SK-N-SH (cell line): ENCODE results near the gene CCDC24. TPM values are rescaled to one million over a fixed set of nuclear protein-coding genes. Genes with fewer than 3 reads are reported as not detected.

Source experiments
- CTCF ChIA-PET: fragments of 300-600, 350-600 bp; formaldehyde crosslinking; extraction: SDS; loops from one replicate; lab custom pipeline; 2021; lab: Yijun Ruan, JAX
- POLR2A ChIA-PET: fragments of 350-600 bp; sonication (Branson Sonifier 250); formaldehyde crosslinking; extraction: SDS; loops from one replicate; lab custom pipeline; 2020; ENCODE audit warnings: antibody characterized with exemption, inconsistent platforms; lab: Yijun Ruan, JAX
- DNase-seq: peaks from one replicate; pipeline ENCODE4 v3.0.0; 2012
- H2AFZ ChIP-seq: fragments of 200-600 bp; sonication (generic); 2 replicates; pipeline ENCODE4 v1.8.1; 2016; ENCODE audit warnings: antibody characterized with exemption, mild to moderate bottlenecking, low read depth
- H3F3A ChIP-seq: fragments of 200-600 bp; sonication (generic); replicated peaks from 2 replicates; pipeline ENCODE3; 2016; ENCODE audit warnings: antibody characterized with exemption, mild to moderate bottlenecking; ENCODE audit not compliant: insufficient read depth
- H3K27ac ChIP-seq, 2 experiments: fragments of 200-500 bp in 1 of 2; fragments of 200-600 bp in 1 of 2; sonication (Bioruptor generic) in 1 of 2; sonication (generic), shearing (Covaris generic) in 1 of 2; 2 replicates each; pipeline versions ENCODE4 v1.5.1 to v1.6.1; 2014 to 2016; ENCODE audit warnings: low read depth in 2 of 2, inconsistent platforms in 1 of 2, low read length in 1 of 2, mild to moderate bottlenecking in 1 of 2, mixed read lengths in 1 of 2
- H3K27me3 ChIP-seq: fragments of 200-600 bp; sonication (generic), shearing (Covaris generic); 2 replicates; pipeline ENCODE4 v1.6.1; 2016; ENCODE audit warnings: mixed run types; ENCODE audit not compliant: insufficient read depth
- H3K36me3 ChIP-seq, 2 experiments: fragments of 200-500 bp in 1 of 2; fragments of 200-600 bp in 1 of 2; sonication (Bioruptor generic) in 1 of 2; sonication (generic) in 1 of 2; replicated peaks in 1 of 2; 2 replicates each; pipeline versions ENCODE3 to v1.5.1; 2014 to 2016; ENCODE audit warnings: low read length in 1 of 2, mild to moderate bottlenecking in 1 of 2; ENCODE audit not compliant: insufficient read depth in 2 of 2, control insufficient read depth in 1 of 2
- H3K4me1 ChIP-seq, 2 experiments: fragments of 200-500 bp in 1 of 2; fragments of 200-600 bp in 1 of 2; sonication (Bioruptor generic) in 1 of 2; sonication (generic), shearing (Covaris generic) in 1 of 2; 2 replicates each; pipeline versions ENCODE4 v1.5.1 to v1.6.1; 2014 to 2016; ENCODE audit warnings: low read depth in 1 of 2, low read length in 1 of 2, mixed run types in 1 of 2; ENCODE audit not compliant: insufficient read depth in 2 of 2, control insufficient read depth in 1 of 2
- H3K4me2 ChIP-seq: fragments of 200-600 bp; sonication (generic), shearing (Covaris generic); 2 replicates; pipeline ENCODE4 v1.6.1; 2017; ENCODE audit warnings: mixed run types
- H3K4me3 ChIP-seq, 2 experiments: fragments of 200-500 bp in 1 of 2; fragments of 200-600 bp in 1 of 2; sonication (Bioruptor generic) in 1 of 2; sonication (generic), shearing (Covaris generic) in 1 of 2; 2 replicates each; pipeline versions ENCODE4 v1.5.1 to v1.8.1; 2014 to 2016; ENCODE audit warnings: low read depth in 2 of 2, inconsistent platforms in 1 of 2, low read length in 1 of 2, mild to moderate bottlenecking in 1 of 2, mixed read lengths in 1 of 2, moderate library complexity in 1 of 2
- H3K79me2 ChIP-seq: fragments of 200-600 bp; sonication (generic); 2 replicates; pipeline ENCODE4 v1.8.1; 2017; ENCODE audit warnings: mild to moderate bottlenecking; ENCODE audit not compliant: insufficient read depth
- H3K9ac ChIP-seq: fragments of 200-600 bp; sonication (generic); 2 replicates; pipeline ENCODE4 v1.6.1; 2017; ENCODE audit warnings: mixed run types
- H3K9me2 ChIP-seq: fragments of 200-600 bp; sonication (generic); 2 replicates; pipeline ENCODE4 v1.6.1; 2017; ENCODE audit warnings: mixed run types
- H3K9me3 ChIP-seq: fragments of 200-600 bp; sonication (generic); 2 replicates; pipeline ENCODE4 v1.6.1; 2017; ENCODE audit warnings: mixed run types, mild to moderate bottlenecking, moderate library complexity
- H4K20me1 ChIP-seq: fragments of 200-600 bp; sonication (generic); 2 replicates; pipeline ENCODE4 v1.6.1; 2017; ENCODE audit warnings: mild to moderate bottlenecking, mixed run types; ENCODE audit not compliant: insufficient read depth
- GABPA ChIP-seq: IDR thresholded peaks from 2 replicates; pipeline ENCODE4 v1.4.0; 2012; ENCODE audit warnings: low read depth, mild to moderate bottlenecking
- MEF2A ChIP-seq: IDR thresholded peaks from 2 replicates; pipeline ENCODE4 v1.4.0; 2012; ENCODE audit warnings: low read depth, borderline replicate concordance
- NFIC ChIP-seq: IDR thresholded peaks from 2 replicates; pipeline ENCODE4 v1.4.0; 2012; ENCODE audit warnings: borderline replicate concordance
- POLR2AphosphoS5 ChIP-seq: IDR thresholded peaks from 2 replicates; pipeline ENCODE4 v1.6.1; 2012; ENCODE audit warnings: low read depth, low read length
- RAD21 ChIP-seq: IDR thresholded peaks from 2 replicates; pipeline ENCODE4 v1.6.1; 2012; ENCODE audit warnings: mild to moderate bottlenecking, low read length
- REST ChIP-seq: IDR thresholded peaks from 2 replicates; pipeline ENCODE4 v1.6.1; 2012; ENCODE audit warnings: mild to moderate bottlenecking, low read depth, low read length, moderate library complexity
- RFX5 ChIP-seq: IDR thresholded peaks from 2 replicates; pipeline ENCODE4 v1.6.1; 2012; ENCODE audit warnings: mild to moderate bottlenecking, improper control_type of control experiment, low read length
- SIN3A ChIP-seq: IDR thresholded peaks from 2 replicates; pipeline ENCODE4 v1.6.1; 2012; ENCODE audit warnings: low read depth, mild to moderate bottlenecking, low read length, moderate library complexity, borderline replicate concordance
- SMC3 ChIP-seq: IDR thresholded peaks from 2 replicates; pipeline ENCODE4 v1.6.1; 2012; ENCODE audit warnings: low read depth, low read length, improper control_type of control experiment
- TAF1 ChIP-seq: IDR thresholded peaks from 2 replicates; pipeline ENCODE4 v1.6.1; 2012; ENCODE audit warnings: low read depth, mild to moderate bottlenecking, low read length, moderate library complexity, borderline replicate concordance
- USF1 ChIP-seq: IDR thresholded peaks from 2 replicates; pipeline ENCODE4 v1.4.0; 2012; ENCODE audit warnings: low read depth, borderline replicate concordance
- ZBTB33 ChIP-seq: IDR thresholded peaks from 2 replicates; pipeline ENCODE4 v1.4.0; 2012; ENCODE audit warnings: low read depth, borderline replicate concordance
- WGBS: methylation state at CpG from one replicate; pipeline ENCODE4 v1.1.6; 2017; ENCODE audit warnings: low lambda C conversion rate; 5-methylcytosine and 5-hydroxymethylcytosine counted together
- polyA plus RNA-seq, 3 experiments: library from polyadenylated mRNA; depleted of rRNA; stranded (reverse); fragments of >200 nt; gene quantifications; 2 replicates each; pipeline ENCODE4 v1.2.3, GENCODE V29; 2012
- TF ChIP-seq, protein P1 (sequence below): fragments of 150-350 bp; IDR thresholded peaks from 2 replicates; pipeline ENCODE4 v1.6.1; 2017; ENCODE audit warnings: antibody characterized with exemption, low read length, low read depth, borderline replicate concordance
- TF ChIP-seq, protein P2 (sequence below): fragments of 200-600 bp; sonication (generic); IDR thresholded peaks from 2 replicates; pipeline ENCODE4 v1.6.1; 2017; ENCODE audit warnings: antibody characterized with exemption, mild to moderate bottlenecking, moderate library complexity

CCDC24 gene
- polyA plus RNA-seq, 1 of the 3 experiments (the other 2 are of a cell fraction), result 7.5 TPM

- Histone ChIP-seq H3K36me3 (peaks cover 4 to 7% of the 10 kb centered on the region in 2 experiments), H2AFZ (peak overlapping the region; percentile 87; the same call in 1 of the 2 replicates), H4K20me1 (no peaks in the 10 kb centered on the region), H3K4me2 (peak overlapping the region; percentile 90), H3K9me3 (no peaks in the 10 kb centered on the region), H3K27ac (peak overlapping the region; percentile 75 to 86), H3K4me1 (peaks cover 8 to 37% of the 10 kb centered on the region in 2 experiments; a peak in 3 of 4 replicates), H3K79me2 (no peaks in the 10 kb centered on the region), H3K4me3 (peak overlapping the region; percentile 71 to 75), H3K27me3 (no peaks in the 10 kb centered on the region), H3K9ac (peak overlapping the region; percentile 75), H3K9me2 (no peaks in the 10 kb centered on the region), H3F3A (peaks cover 8% of the 10 kb centered on the region)
- CTCF ChIA-PET, result interaction anchor here (0.9 to 20.6 kb wide), 8 partner anchors 11 to 228 kb away, joined by 3 to 598 read pairs (median 5); partner anchors contain the start of genes ATP6V0B, IPO13 and SLC6A9
- WGBS, result 3% methylated on average over 9 of the region's 10 CpGs
- POLR2A ChIA-PET, result no interaction called here
- TF ChIP-seq USF1 (no peak), MEF2A (no peak), SMC3 (no peak), GABPA (no peak), SIN3A (no peak), ZBTB33 (no peak)
- DNase-seq, result no peak
Measured at GRCh38 chr1:43991200-43991475, 261 bp upstream of the CCDC24 start.

- 81% methylated on average over 11 of the region's 11 CpGs for WGBS
- CTCF ChIA-PET, result interaction anchor here (1.1 to 20.6 kb wide), 11 partner anchors 9 to 286 kb away, joined by 3 to 598 read pairs (median 5); partner anchors contain the start of genes ATP6V0B and SLC6A9
Measured at GRCh38 chr1:43992232-43992995, 1.0 kb downstream of the CCDC24 start.

More at GRCh38 chr1:43992232-43992995, 1.0 kb downstream of the CCDC24 start:
- Histone ChIP-seq H3K4me1 (peaks cover 8 to 48% of the 10 kb centered on the region in 2 experiments), H4K20me1 (no peaks in the 10 kb centered on the region), H3K36me3 (no peaks in the 10 kb centered on the region), H3F3A (peaks cover 8% of the 10 kb centered on the region), H3K27me3 (no peaks in the 10 kb centered on the region), H3K79me2 (no peaks in the 10 kb centered on the region), H3K4me3 (peak overlapping the region; percentile 71 to 75), H3K4me2 (peak overlapping the region; percentile 90), H3K9me2 (no peaks in the 10 kb centered on the region), H2AFZ (peak overlapping the region; percentile 87; the same call in 1 of the 2 replicates), H3K27ac (peak overlapping the region in 1 of 2 experiments; percentile 86; a peak in 1 of 4 replicates), H3K9me3 (no peaks in the 10 kb centered on the region), H3K9ac (peak overlapping the region; percentile 75; the same call in 1 of the 2 replicates)
- POLR2A ChIA-PET, result interaction anchor here (0.7 to 1.2 kb wide), 4 partner anchors 17 to 500 kb away, joined by 3 read pairs; partner anchors contain the start of genes ATP6V0B and SLC6A9
- TF ChIP-seq, protein P1, sequence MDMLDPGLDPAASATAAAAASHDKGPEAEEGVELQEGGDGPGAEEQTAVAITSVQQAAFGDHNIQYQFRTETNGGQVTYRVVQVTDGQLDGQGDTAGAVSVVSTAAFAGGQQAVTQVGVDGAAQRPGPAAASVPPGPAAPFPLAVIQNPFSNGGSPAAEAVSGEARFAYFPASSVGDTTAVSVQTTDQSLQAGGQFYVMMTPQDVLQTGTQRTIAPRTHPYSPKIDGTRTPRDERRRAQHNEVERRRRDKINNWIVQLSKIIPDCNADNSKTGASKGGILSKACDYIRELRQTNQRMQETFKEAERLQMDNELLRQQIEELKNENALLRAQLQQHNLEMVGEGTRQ, result no peak
- TF ChIP-seq, protein P2, sequence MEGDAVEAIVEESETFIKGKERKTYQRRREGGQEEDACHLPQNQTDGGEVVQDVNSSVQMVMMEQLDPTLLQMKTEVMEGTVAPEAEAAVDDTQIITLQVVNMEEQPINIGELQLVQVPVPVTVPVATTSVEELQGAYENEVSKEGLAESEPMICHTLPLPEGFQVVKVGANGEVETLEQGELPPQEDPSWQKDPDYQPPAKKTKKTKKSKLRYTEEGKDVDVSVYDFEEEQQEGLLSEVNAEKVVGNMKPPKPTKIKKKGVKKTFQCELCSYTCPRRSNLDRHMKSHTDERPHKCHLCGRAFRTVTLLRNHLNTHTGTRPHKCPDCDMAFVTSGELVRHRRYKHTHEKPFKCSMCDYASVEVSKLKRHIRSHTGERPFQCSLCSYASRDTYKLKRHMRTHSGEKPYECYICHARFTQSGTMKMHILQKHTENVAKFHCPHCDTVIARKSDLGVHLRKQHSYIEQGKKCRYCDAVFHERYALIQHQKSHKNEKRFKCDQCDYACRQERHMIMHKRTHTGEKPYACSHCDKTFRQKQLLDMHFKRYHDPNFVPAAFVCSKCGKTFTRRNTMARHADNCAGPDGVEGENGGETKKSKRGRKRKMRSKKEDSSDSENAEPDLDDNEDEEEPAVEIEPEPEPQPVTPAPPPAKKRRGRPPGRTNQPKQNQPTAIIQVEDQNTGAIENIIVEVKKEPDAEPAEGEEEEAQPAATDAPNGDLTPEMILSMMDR, result no peak
- TF ChIP-seq RFX5 (no peak), NFIC (no peak), TAF1 (no peak), REST (no peak), POLR2AphosphoS5 (no peak), RAD21 (no peak)
- DNase-seq, result no peak
